GM12878 (cell line): ENCODE measurements around the gene GAREM2. TPM values are rescaled to one million over a fixed set of nuclear protein-coding genes. Genes with fewer than 3 reads are reported as not detected.

ENCODE experiments used
- ATAC-seq: fragments of 200-7000 bp; cut with Tn5 transposase; 3 replicates; pipeline ENCODE4 v1.9.1; 2020; ENCODE audit warnings: mild to moderate bottlenecking, moderate library complexity
- BruUV-seq: library from RNA; stranded (reverse); fragments of 400-500 nt; replicated peaks from 2 replicates; lab custom pipeline; 2021; lab: Mats Ljungman, UMichigan
- CTCF ChIA-PET: fragments of 300-600 bp; sonication (Branson Sonifier 250); formaldehyde crosslinking; extraction: SDS; loops from one replicate; lab custom pipeline; 2021; ENCODE audit warnings: inconsistent platforms; lab: Yijun Ruan, JAX
- POLR2A ChIA-PET: fragments of 350-600 bp; formaldehyde crosslinking; extraction: SDS; loops from one replicate; lab custom pipeline; 2021; ENCODE audit warnings: inconsistent platforms; lab: Charles Lee
- RAD21 ChIA-PET: fragments of 300-600 bp; sonication (Branson Sonifier 250); formaldehyde crosslinking; loops from one replicate; lab custom pipeline; 2023; ENCODE audit warnings: antibody characterized with exemption; ENCODE audit not compliant: unreplicated experiment; lab: Charles Lee
- SMC1A ChIA-PET: fragments of 300-600 bp; sonication (Branson Sonifier 250); formaldehyde crosslinking; loops from one replicate; lab custom pipeline; 2023; ENCODE audit not compliant: unreplicated experiment, uncharacterized antibody; lab: Charles Lee
- DNase-seq: peaks from one replicate; pipeline ENCODE4 v3.0.0-alpha.2; 2011; ENCODE audit warnings: low read depth, low spot score
- FAIRE-seq: peaks from 3 replicates; lab custom pipeline; 2011; peaks lifted over from hg19 to GRCh38; lab: Jason Lieb, UNC
- H2AFZ ChIP-seq: 2 replicates; pipeline ENCODE4 v1.6.0; 2011; ENCODE audit warnings: low read depth, low read length, control low read depth; ENCODE audit not compliant: control insufficient read depth
- H3K27ac ChIP-seq: 2 replicates; pipeline ENCODE4 v1.5.1; 2011; ENCODE audit warnings: control low read depth; ENCODE audit not compliant: control insufficient read depth, insufficient read depth
- H3K27me3 ChIP-seq, 2 experiments: replicated peaks in 1 of 2; 2 replicates each; pipeline versions ENCODE4 v1.6.0 to v1.6.1; 2011; ENCODE audit warnings: low read length in 1 of 2; ENCODE audit not compliant: control insufficient read depth in 2 of 2, insufficient read depth in 2 of 2
- H3K36me3 ChIP-seq, 2 experiments: 2 replicates each; pipeline ENCODE4 v1.5.1; 2011; ENCODE audit warnings: low read length in 1 of 2; ENCODE audit not compliant: control insufficient read depth in 2 of 2, insufficient read depth in 2 of 2
- H3K4me1 ChIP-seq: 2 replicates; pipeline ENCODE4 v1.6.1; 2011; ENCODE audit warnings: mild to moderate bottlenecking, low read length, moderate library complexity, mixed read lengths; ENCODE audit not compliant: control insufficient read depth, insufficient read depth
- H3K4me2 ChIP-seq: 2 replicates; pipeline ENCODE4 v1.6.0; 2011; ENCODE audit warnings: control low read depth; ENCODE audit not compliant: control insufficient read depth, insufficient read depth
- H3K4me3 ChIP-seq: fragments of 200-600 bp; sonication (generic); 2 replicates; pipeline ENCODE4 v1.5.1; 2016
- H3K79me2 ChIP-seq: 2 replicates; pipeline ENCODE4 v1.6.0; 2011; ENCODE audit warnings: low read length; ENCODE audit not compliant: control insufficient read depth, insufficient read depth
- H3K9ac ChIP-seq: 2 replicates; pipeline ENCODE4 v1.8.0; 2011; ENCODE audit warnings: low read length, control low read depth, mixed read lengths; ENCODE audit not compliant: control insufficient read depth, insufficient read depth
- H3K9me3 ChIP-seq: replicated peaks from 3 replicates; pipeline ENCODE4 v1.5.1; 2011; ENCODE audit warnings: mild to moderate bottlenecking, low read length; ENCODE audit not compliant: control insufficient read depth, insufficient read depth
- H4K20me1 ChIP-seq: 2 replicates; pipeline ENCODE4 v1.6.0; 2011; ENCODE audit not compliant: control insufficient read depth, insufficient read depth
- CBX5 ChIP-seq: sonication (generic); IDR thresholded peaks from 2 replicates; pipeline ENCODE4 v1.6.1; 2016; ENCODE audit warnings: low read depth, moderate library complexity, mild to moderate bottlenecking, inconsistent platforms
- EED ChIP-seq: sonication (generic); IDR thresholded peaks from 2 replicates; pipeline ENCODE4 v1.6.1; 2016; ENCODE audit warnings: antibody characterized with exemption, low read depth
- NR2C1 ChIP-seq: fragments of 450-650 bp; IDR thresholded peaks from 2 replicates; pipeline ENCODE4 v1.6.1; 2017; ENCODE audit warnings: antibody characterized with exemption, mild to moderate bottlenecking, moderate library complexity
- ZSCAN29 ChIP-seq: fragments of 450-650 bp; IDR thresholded peaks from 2 replicates; pipeline ENCODE4 v1.6.1; 2017; ENCODE audit warnings: mild to moderate bottlenecking, moderate library complexity
- WGBS: methylation state at CpG from one replicate; pipeline ENCODE4 v1.1.6; 2016; ENCODE audit warnings: low lambda C conversion rate; ENCODE audit not compliant: insufficient replicate concordance, insufficient coverage; ENCODE audit errors: missing lambda C conversion rate; 5-methylcytosine and 5-hydroxymethylcytosine counted together
- in situ Hi-C: fragments of 300-500 bp; cut with MboI; formaldehyde crosslinking; loops from 9 replicates; pipeline ENCODE4 v1.14.3; 2018; ENCODE audit warnings: mixed read lengths
- intact Hi-C: fragments of 100-400 bp; cut with micrococcal nuclease; formaldehyde crosslinking; loops from one replicate; pipeline ENCODE4 v1.14.2; 2022; ENCODE audit not compliant: unreplicated experiment
- polyA plus RNA-seq, 11 experiments: library from polyadenylated mRNA; depleted of rRNA in 4 of 11; unstranded in 6 of 11; stranded (reverse) in 5 of 11; fragments of >200 nt; fragmentation: Nextera tagmentation in 4 of 11; fragmentation: Illumina TruSeq in 1 of 11; extraction: Ambion mirVana in 4 of 11; extraction: Trizol in 1 of 11; gene quantifications; 1 replicate in 1 of 11; 2 replicates in 10 of 11; pipeline versions ENCODE4 v1.2.1 to v1.2.3, GENCODE V29; 2011 to 2016; ENCODE audit warnings: inconsistent platforms in 2 of 11, missing spikeins in 2 of 11, low read depth in 1 of 11
- total RNA-seq, 4 experiments: library from RNA; depleted of rRNA in 3 of 4; stranded (reverse); fragments of >200 nt in 3 of 4; fragmentation: Illumina TruSeq in 1 of 4; extraction: Trizol in 1 of 4; gene quantifications; 2 replicates each; pipeline versions ENCODE4 v1.2.1 to v1.2.3, GENCODE V29; 2013 to 2021
- TF ChIP-seq, protein P1 (sequence below): fragments of 450-650 bp; IDR thresholded peaks from 2 replicates; pipeline ENCODE4 v1.6.1; 2018; ENCODE audit warnings: mild to moderate bottlenecking, low read depth, moderate library complexity; ENCODE audit not compliant: partially characterized antibody
- TF ChIP-seq, protein P2 (sequence below): fragments of 450-650 bp; formaldehyde crosslinking; IDR thresholded peaks from 2 replicates; pipeline ENCODE4 v1.4.0; 2020; ENCODE audit warnings: mild to moderate bottlenecking, moderate library complexity

The GAREM2 gene
- total and polyA plus RNA-seq, 10 of the 15 experiments (the other 5 are each of a cell fraction or from before 2014, with no cell fraction given): 0.06 to 1.4 (median 0.44) TPM

DNA sequence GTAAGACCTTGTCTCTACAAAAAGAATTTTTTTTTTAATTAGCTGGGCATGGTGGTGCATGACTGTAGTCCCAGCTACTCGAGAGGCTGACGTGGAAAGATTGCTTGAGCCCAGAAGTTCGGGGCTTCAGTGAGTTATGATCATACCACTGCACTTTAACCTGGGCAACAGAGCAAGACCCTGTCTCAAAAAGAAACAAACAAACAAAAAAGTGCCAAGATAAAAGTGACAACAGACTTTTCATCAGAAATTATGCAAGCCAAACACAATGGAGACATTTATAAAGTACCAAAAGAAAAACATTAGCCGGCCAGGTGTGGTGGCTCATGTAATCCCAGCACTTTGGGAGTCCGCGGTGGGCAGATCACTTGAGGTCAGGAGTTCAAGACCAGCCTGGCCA lies 44.8 kb downstream of the GAREM2 start:
- no peak overlapping the region for H3K4me2 ChIP-seq
- SMC1A ChIA-PET: interaction anchor here (0.6 kb wide), 1 partner anchor 11 kb away, joined by 3 read pairs; no protein-coding TSS in a partner anchor
- H2AFZ ChIP-seq: no peak overlapping the region
- no peak overlapping the region for H3K27ac ChIP-seq
- H3K4me1 ChIP-seq: no peaks in the 10 kb centered on the region
- CTCF ChIA-PET: interaction anchor here (1.9 kb wide), 1 partner anchor 11 kb away, joined by 6 read pairs; no protein-coding TSS in a partner anchor
- no TSS peak for BruUV-seq
- WGBS: over 99% methylated on average over 6 of the region's 6 CpGs
- POLR2A ChIA-PET: no interaction called here
- in situ Hi-C loops: no loop called here
- no peaks in the 10 kb centered on the region for H3K79me2 ChIP-seq
- TF ChIP-seq CBX5 (peak; percentile 98), ZSCAN29 (no peak), NR2C1 (no peak), EED (no peak)
- TF ChIP-seq, protein P1, sequence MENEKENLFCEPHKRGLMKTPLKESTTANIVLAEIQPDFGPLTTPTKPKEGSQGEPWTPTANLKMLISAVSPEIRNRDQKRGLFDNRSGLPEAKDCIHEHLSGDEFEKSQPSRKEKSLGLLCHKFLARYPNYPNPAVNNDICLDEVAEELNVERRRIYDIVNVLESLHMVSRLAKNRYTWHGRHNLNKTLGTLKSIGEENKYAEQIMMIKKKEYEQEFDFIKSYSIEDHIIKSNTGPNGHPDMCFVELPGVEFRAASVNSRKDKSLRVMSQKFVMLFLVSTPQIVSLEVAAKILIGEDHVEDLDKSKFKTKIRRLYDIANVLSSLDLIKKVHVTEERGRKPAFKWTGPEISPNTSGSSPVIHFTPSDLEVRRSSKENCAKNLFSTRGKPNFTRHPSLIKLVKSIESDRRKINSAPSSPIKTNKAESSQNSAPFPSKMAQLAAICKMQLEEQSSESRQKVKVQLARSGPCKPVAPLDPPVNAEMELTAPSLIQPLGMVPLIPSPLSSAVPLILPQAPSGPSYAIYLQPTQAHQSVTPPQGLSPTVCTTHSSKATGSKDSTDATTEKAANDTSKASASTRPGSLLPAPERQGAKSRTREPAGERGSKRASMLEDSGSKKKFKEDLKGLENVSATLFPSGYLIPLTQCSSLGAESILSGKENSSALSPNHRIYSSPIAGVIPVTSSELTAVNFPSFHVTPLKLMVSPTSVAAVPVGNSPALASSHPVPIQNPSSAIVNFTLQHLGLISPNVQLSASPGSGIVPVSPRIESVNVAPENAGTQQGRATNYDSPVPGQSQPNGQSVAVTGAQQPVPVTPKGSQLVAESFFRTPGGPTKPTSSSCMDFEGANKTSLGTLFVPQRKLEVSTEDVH: no peak
- TF ChIP-seq, protein P2, sequence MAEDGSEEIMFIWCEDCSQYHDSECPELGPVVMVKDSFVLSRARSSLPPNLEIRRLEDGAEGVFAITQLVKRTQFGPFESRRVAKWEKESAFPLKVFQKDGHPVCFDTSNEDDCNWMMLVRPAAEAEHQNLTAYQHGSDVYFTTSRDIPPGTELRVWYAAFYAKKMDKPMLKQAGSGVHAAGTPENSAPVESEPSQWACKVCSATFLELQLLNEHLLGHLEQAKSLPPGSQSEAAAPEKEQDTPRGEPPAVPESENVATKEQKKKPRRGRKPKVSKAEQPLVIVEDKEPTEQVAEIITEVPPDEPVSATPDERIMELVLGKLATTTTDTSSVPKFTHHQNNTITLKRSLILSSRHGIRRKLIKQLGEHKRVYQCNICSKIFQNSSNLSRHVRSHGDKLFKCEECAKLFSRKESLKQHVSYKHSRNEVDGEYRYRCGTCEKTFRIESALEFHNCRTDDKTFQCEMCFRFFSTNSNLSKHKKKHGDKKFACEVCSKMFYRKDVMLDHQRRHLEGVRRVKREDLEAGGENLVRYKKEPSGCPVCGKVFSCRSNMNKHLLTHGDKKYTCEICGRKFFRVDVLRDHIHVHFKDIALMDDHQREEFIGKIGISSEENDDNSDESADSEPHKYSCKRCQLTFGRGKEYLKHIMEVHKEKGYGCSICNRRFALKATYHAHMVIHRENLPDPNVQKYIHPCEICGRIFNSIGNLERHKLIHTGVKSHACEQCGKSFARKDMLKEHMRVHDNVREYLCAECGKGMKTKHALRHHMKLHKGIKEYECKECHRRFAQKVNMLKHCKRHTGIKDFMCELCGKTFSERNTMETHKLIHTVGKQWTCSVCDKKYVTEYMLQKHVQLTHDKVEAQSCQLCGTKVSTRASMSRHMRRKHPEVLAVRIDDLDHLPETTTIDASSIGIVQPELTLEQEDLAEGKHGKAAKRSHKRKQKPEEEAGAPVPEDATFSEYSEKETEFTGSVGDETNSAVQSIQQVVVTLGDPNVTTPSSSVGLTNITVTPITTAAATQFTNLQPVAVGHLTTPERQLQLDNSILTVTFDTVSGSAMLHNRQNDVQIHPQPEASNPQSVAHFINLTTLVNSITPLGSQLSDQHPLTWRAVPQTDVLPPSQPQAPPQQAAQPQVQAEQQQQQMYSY: no peak
- H3K9me3 ChIP-seq: no peaks in the 10 kb centered on the region; the same call in 2 of the 3 replicates
- H3K9ac ChIP-seq: no peak overlapping the region
- intact Hi-C loops: no loop called here
- DNase-seq (no peak), ATAC-seq (no peak), FAIRE-seq (no peak)
- RAD21 ChIA-PET: no interaction called here
- no peaks in the 10 kb centered on the region for H4K20me1 ChIP-seq
- H3K36me3 ChIP-seq: peaks cover 1 to 7% of the 10 kb centered on the region in 2 experiments; a peak in 2 of 4 replicates
- no peaks in the 10 kb centered on the region for H3K27me3 ChIP-seq
- H3K4me3 ChIP-seq: no peak overlapping the region
